Keratinocyte (primary cell): ENCODE measurements around the gene HSPA1B. TPM values are rescaled to one million over a fixed set of nuclear protein-coding genes. Genes with fewer than 3 reads are reported as not detected.

Experiments used
- DNase-seq: peaks from one replicate; pipeline ENCODE4 v3.0.0-alpha.2; 2011; ENCODE audit warnings: low read depth, missing footprints, low spot score
- FAIRE-seq: peaks from 2 replicates; lab custom pipeline; 2011; peaks lifted over from hg19 to GRCh38; lab: Jason Lieb, UNC
- H2AFZ ChIP-seq: 2 replicates; pipeline ENCODE4 v1.6.0; 2012; ENCODE audit warnings: low read length, control low read depth, inconsistent platforms; ENCODE audit not compliant: control insufficient read depth
- H3K27ac ChIP-seq: 2 replicates; pipeline ENCODE4 v1.5.1; 2011; ENCODE audit warnings: low read length; ENCODE audit not compliant: control insufficient read depth, insufficient read depth
- H3K27me3 ChIP-seq: 3 replicates; pipeline ENCODE4 v1.6.0; 2011; ENCODE audit warnings: low read length; ENCODE audit not compliant: control insufficient read depth, insufficient read depth; ENCODE audit errors: extremely low read depth
- H3K36me3 ChIP-seq, 2 experiments: 2 replicates in 1 of 2; 3 replicates in 1 of 2; pipeline ENCODE4 v1.5.1; 2011; ENCODE audit warnings: low read length in 2 of 2, mild to moderate bottlenecking in 1 of 2; ENCODE audit not compliant: control insufficient read depth in 2 of 2, insufficient read depth in 2 of 2; ENCODE audit errors: extremely low read depth in 1 of 2
- H3K4me1 ChIP-seq: 3 replicates; pipeline ENCODE4 v1.5.1; 2011; ENCODE audit warnings: low read length; ENCODE audit not compliant: control insufficient read depth, insufficient read depth; ENCODE audit errors: extremely low read depth
- H3K4me2 ChIP-seq: 3 replicates; pipeline ENCODE4 v1.6.0; 2011; ENCODE audit warnings: low read depth, low read length; ENCODE audit not compliant: control insufficient read depth, insufficient read depth; ENCODE audit errors: extremely low read depth
- H3K4me3 ChIP-seq, 3 experiments: fragments of 200-600 bp in 1 of 3; sonication (generic) in 1 of 3; 2 replicates in 2 of 3; 3 replicates in 1 of 3; pipeline ENCODE4 v1.5.1; 2011 to 2016; ENCODE audit warnings: low read length in 3 of 3, mild to moderate bottlenecking in 3 of 3, control low read depth in 2 of 3, inconsistent platforms in 1 of 3, low read depth in 1 of 3, mixed read lengths in 1 of 3, mixed run types in 1 of 3, moderate library complexity in 1 of 3; ENCODE audit not compliant: control insufficient read depth in 2 of 3, insufficient read depth in 2 of 3; ENCODE audit errors: extremely low read depth in 1 of 3
- H3K79me2 ChIP-seq: 2 replicates; pipeline ENCODE4 v1.6.0; 2012; ENCODE audit warnings: low read length; ENCODE audit not compliant: control insufficient read depth, insufficient read depth
- H3K9ac ChIP-seq: 3 replicates; pipeline ENCODE4 v1.6.0; 2011; ENCODE audit warnings: low read length; ENCODE audit not compliant: control insufficient read depth, insufficient read depth; ENCODE audit errors: extremely low read depth
- H3K9me1 ChIP-seq: 3 replicates; pipeline ENCODE4 v1.6.0; 2011; ENCODE audit warnings: low read length; ENCODE audit not compliant: control insufficient read depth, insufficient read depth; ENCODE audit errors: extremely low read depth
- H3K9me3 ChIP-seq: 2 replicates; pipeline ENCODE4 v1.5.1; 2012; ENCODE audit warnings: low read depth, low read length; ENCODE audit not compliant: control insufficient read depth
- H4K20me1 ChIP-seq: 3 replicates; pipeline ENCODE4 v1.6.0; 2011; ENCODE audit warnings: low read length; ENCODE audit not compliant: control insufficient read depth, insufficient read depth; ENCODE audit errors: extremely low read depth
- CTCF ChIP-seq, 3 experiments: IDR thresholded peaks in 1 of 3; conservative IDR thresholded peaks in 1 of 3; optimal IDR thresholded peaks in 1 of 3; 2 replicates in 2 of 3; 3 replicates in 1 of 3; pipeline versions ENCODE3 to v1.5.1; 2011; ENCODE audit warnings: low read length in 3 of 3, mild to moderate bottlenecking in 3 of 3, moderate library complexity in 2 of 3, control low read depth in 1 of 3, inconsistent platforms in 1 of 3; ENCODE audit not compliant: insufficient read depth in 2 of 3; ENCODE audit errors: extremely low read depth in 1 of 3
- EZH2 ChIP-seq: IDR thresholded peaks from one replicate; pipeline ENCODE4 v1.6.1; 2012; ENCODE audit warnings: inconsistent platforms, mild to moderate bottlenecking, low read length, moderate library complexity
- dilution Hi-C: fragments of 300-500 bp; cut with MboI; formaldehyde crosslinking; loops from one replicate; pipeline ENCODE4 v1.7.0; 2020; ENCODE audit warnings: low sequenced_read_pairs; ENCODE audit not compliant: extremely low pct_ligation_motif_present
- polyA plus RNA-seq, 5 experiments: library from polyadenylated mRNA; depleted of rRNA in 3 of 5; stranded (reverse) in 3 of 5; stranded (forward) in 1 of 5; unstranded in 1 of 5; fragments of >200 nt; gene quantifications; 1 replicate in 1 of 5; 2 replicates in 3 of 5; 3 replicates in 1 of 5; pipeline versions ENCODE4 v1.2.1 to v1.2.3, GENCODE V29; 2011 to 2012; ENCODE audit warnings: missing spikeins in 2 of 5, low read depth in 1 of 5, low replicate concordance in 1 of 5

HSPA1B gene
- polyA plus RNA-seq, 1 donor (not counting 4 experiments of a cell fraction or from before 2014, with no cell fraction given) = 48.1 TPM

- DNase-seq = no peak
- Histone ChIP-seq H3K4me2 (no peak overlapping the region), H3K36me3 (peaks cover 32 to 41% of the 10 kb centered on the region in 2 experiments), H3K4me3 (no peak overlapping the region), H2AFZ (no peak overlapping the region), H3K27ac (no peak overlapping the region), H3K9ac (no peak overlapping the region), H3K9me3 (no peaks in the 10 kb centered on the region), H3K9me1 (no peaks in the 10 kb centered on the region), H3K27me3 (no peaks in the 10 kb centered on the region), H3K4me1 (no peaks in the 10 kb centered on the region), H4K20me1 (no peaks in the 10 kb centered on the region), H3K79me2 (peaks cover 4% of the 10 kb centered on the region)
- no peak for TF ChIP-seq EZH2
- no peak for TF ChIP-seq CTCF (optimal IDR thresholded peaks at IDR 0.05 in 1 of 3, IDR thresholded peaks at IDR 0.05 in 1 of 3, conservative IDR thresholded peaks at IDR 0.05 in 1 of 3; ENCODE audit: extremely low read depth in 1 of 3, insufficient read depth in 2 of 3, low read length in 3 of 3)
- no peak for FAIRE-seq
- dilution Hi-C loops = no loop called here
Observed at GRCh38 chr6:31785475-31785874, 42.1 kb upstream of the HSPA1B start.

DNA sequence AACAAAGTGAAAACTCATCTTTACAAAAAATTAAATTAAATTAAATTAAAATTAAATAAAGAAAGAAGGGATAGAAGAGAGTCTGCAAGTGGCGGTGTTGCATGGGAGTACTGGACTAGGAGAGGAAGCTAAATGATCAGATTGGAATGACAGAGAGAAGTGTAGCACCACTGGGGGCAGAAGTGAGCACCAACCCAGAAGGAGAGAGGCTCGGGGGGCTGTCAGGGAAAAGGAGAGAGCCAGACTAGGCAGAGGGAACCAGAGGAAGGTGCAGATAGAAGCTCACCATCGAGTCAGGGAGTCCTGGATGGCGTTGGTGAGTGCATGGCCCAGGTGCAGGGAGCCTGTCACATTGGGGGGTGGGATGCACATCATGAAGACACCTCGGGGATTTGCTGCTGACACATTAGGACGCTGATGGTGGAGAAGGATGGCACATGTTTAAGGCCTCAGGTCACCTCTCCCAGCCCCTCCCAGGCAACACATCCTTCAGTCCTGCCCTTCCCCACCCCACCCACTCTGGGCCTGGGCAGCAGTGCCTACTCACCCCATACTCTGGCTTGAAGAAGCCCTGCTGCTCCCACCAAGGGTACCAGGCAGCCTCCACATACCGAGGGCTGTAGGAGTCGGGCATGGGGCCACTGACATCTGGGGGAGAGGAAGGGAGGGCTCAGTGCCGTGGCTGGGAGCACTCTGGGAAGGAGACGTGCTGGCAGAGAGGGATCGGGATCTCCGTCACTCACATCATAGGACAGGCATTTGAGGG is 36.0 kb upstream of the HSPA1B start:
- FAIRE-seq = no peak
- H3K4me2 ChIP-seq = no peak overlapping the region
- TF ChIP-seq EZH2 (no peak), CTCF (optimal IDR thresholded peaks at IDR 0.05 in 1 of 3, IDR thresholded peaks at IDR 0.05 in 1 of 3, conservative IDR thresholded peaks at IDR 0.05 in 1 of 3; ENCODE audit: extremely low read depth in 1 of 3, insufficient read depth in 2 of 3, low read length in 3 of 3) (peak; percentile 64 to 69 (median 67))
- no peak for DNase-seq
- H3K9me3 ChIP-seq = no peaks in the 10 kb centered on the region
- no peaks in the 10 kb centered on the region for H3K9me1 ChIP-seq
- dilution Hi-C loops = no loop called here
- no peak overlapping the region for H3K27ac ChIP-seq
- H3K4me3 ChIP-seq = no peak overlapping the region
- peaks cover 38% of the 10 kb centered on the region for H3K79me2 ChIP-seq
- H4K20me1 ChIP-seq = no peaks in the 10 kb centered on the region
- H3K4me1 ChIP-seq = peaks cover 23% of the 10 kb centered on the region
- no peaks in the 10 kb centered on the region for H3K27me3 ChIP-seq
- no peak overlapping the region for H2AFZ ChIP-seq
- H3K9ac ChIP-seq = no peak overlapping the region
- peaks cover 10 to 31% of the 10 kb centered on the region in 2 experiments for H3K36me3 ChIP-seq
